CD4-positive, alpha-beta T cell treated with Interleukin-10 for 1 hour (primary cell): Measurements from ENCODE around the gene CLEC5A.
"Not testable (repeated sequence)": the region's sequence is repeated elsewhere in the genome, so short reads cannot be mapped to it uniquely, and the experiment has no call there.

Experiments
- DNase-seq: peaks from one replicate; pipeline ENCODE4 v3.0.0-alpha.2; 2020

Gene CLEC5A

GRCh38 chr7:141946796-141947195, at the start of gene CLEC5A:
TSS of gene CLEC5A (minus strand) at chr7:141946974. CDS start at chr7:141946292, 682 bp downstream.
- no peak for DNase-seq

DNA sequence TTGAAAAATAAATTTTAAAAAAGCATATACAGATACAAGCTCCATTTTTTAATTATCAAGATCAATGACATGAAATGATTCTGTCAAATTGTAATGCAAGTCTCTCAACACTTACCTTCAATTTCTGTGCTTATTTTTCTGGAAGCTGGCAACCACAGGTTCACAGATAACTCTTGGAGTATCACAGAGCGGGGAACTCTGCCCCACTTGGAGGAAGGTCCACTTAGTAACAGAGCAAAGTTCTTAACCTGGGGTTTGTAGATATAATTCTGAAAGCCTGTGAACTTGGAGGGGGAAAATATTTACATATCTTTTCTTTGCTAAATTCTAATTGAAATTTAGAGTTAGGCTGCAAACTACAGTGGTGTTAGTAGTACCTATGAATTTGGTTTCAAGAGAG, 46.6 kb upstream of the CLEC5A start:
- DNase-seq, result no peak

DNA sequence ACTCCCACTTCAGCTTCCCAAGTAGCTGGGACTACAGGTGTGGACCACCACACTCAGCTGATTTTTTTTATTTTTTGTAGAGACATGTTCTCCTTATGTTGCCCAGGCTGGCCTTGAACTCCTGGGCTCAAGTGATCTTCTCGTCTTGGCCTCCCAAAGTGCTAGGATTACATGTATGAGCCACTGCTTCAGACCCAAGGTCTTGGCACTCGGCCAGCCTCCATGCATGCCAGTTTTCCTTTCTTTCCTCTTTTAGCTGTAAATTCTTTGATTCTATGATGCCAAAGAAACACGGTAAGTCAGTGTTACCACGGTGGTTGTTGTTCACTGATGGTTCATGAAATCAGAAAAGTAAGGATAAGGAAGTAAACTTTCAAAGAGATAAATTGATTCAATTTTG, 45.9 kb upstream of the CLEC5A start:
- DNase-seq, result no peak

GRCh38 chr7:141992156-141992555, 45.4 kb upstream of the CLEC5A start:
- DNase-seq, result no peak

DNA sequence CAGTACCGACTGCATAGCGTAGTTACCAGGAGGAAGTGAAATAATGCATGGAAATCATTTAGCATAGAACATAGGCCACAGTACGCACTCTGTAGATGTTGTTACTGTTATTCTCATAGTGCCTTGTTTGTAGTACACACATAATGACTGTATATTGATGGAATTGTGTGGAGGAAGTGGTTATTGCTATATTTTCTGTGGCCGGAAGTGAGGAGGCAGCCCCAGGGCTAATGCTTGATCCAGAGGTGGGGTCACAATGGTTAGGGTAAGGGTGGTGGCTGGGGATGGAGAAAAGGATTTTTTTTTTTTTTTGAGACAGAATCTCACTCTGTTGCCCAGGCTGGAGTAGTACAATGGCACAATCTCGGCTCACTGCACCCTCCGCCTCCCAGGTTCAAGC, 44.4 kb upstream of the CLEC5A start:
- DNase-seq, result no peak

GRCh38 chr7:141990011-141990725, 43.4 kb upstream of the CLEC5A start:
- no peak for DNase-seq

- not testable (repeated sequence) for DNase-seq
Observed at GRCh38 chr7:141987803-141988202, 41.0 kb upstream of the CLEC5A start.

- no peak for DNase-seq
Observed at GRCh38 chr7:141986923-141987322, 40.1 kb upstream of the CLEC5A start.

DNA sequence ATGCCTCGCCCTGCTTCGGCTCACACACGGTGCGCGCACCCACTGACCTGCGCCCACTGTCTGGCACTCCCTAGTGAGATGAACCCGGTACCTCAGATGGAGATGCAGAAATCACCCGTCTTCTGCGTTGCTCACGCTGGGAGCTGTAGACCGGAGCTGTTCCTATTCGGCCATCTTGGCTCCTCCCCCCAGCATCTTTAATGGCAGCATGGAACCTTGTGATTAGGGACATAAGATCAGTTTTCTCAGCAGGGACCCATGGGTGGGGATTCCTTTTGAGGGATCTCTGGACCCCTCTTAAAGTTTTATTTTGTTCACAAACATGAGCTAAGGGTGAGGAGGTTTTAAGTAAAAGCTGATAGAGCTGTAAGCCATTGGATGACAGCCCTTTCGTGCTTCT, 39.2 kb upstream of the CLEC5A start:
- not testable (repeated sequence) for DNase-seq

DNA sequence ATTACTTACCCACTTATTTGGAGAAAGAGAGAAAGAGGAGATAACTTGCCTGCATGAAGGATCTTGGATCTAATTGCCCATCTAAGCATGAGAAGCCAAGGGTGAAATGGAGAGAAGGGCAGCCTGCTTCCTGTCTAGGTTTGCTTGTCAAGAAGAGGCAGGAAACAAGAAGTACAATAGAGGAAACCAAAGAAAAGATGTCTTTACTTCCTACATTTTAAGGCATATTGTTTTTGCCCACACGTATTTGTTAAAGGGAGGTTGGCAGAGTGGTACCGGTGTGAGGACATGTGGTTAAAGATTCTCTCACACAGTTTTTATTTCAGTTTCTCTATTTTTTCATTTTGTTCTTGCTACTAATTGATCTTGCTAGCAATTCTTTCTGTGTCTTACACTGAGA, 32.8 kb upstream of the CLEC5A start:
- no peak for DNase-seq

GRCh38 chr7:141978351-141978750, 31.6 kb upstream of the CLEC5A start:
- DNase-seq, result no peak

DNA sequence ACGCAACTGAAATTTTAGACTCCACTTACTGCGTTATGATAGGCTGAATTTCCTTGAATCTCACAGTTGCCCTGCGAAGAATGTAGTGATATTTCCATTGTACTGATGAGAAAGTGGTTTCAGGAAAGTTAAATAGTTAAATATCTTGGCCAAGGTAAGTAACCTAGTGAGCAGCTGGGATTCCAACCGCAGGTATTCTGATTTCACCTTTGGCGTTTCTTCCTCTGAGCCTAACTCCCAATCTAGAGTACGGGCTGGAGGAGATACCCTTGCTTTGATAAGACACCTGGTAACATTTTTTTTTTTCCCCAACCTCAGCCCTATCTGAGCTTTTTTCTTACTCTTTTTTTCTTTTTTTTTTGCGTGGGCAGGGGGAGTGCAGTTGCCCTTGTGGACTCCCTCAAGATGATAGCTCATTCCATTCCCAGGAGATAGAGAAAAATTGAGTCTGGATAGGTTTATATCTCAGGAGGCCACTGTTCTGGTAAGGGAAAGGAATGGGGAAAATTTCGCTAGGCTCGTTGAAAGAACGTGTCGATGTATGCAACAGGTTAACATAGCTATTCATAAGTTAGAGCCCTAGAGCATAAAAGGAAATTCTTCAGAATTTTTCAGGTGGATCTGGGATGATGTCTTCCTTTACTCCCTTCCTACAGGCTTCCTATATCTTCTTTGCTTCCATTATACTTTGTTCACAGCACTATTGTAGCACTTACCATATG, 29.9 kb upstream of the CLEC5A start:
- DNase-seq, result no peak

GRCh38 chr7:141975806-141976523, 29.2 kb upstream of the CLEC5A start:
- peak; percentile 59 for DNase-seq

DNA sequence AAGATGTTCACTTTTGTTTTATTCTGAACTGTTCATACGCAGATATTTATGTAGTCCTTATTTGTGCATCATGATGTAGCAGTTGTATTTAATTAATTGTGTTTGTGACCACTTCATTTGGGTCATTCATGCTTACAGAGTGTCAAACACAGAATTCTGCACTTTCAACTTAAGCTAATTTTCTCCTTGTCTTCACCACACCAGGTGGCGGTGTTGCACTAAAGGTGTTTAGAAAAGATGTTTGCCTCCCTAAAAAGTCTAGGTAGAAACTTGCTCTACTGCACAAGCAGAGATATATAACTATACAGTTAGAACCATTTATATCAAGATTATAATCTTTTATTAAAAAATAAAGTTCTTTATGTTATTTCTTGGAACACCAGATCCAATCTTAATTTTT, 28.1 kb upstream of the CLEC5A start:
- DNase-seq, result peak; percentile 23

DNA sequence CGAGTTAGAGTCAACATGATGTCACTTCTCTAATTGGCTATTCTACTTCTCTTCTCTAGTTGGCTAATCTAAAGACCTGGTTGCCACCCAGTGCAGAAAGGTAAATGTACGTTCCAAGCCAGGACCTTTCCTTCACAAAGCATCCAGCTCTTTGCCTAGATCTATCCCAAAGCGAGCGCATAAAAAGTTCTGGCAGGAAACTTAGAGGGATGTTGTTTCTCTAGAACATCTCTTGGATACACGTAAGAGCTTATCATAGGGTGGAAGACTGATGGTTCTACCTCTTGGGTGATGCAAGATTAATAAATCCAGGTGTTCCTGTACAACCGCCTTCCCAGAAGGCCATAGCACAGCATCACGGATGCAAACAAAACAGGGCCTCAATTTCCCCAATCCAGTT, 26.9 kb upstream of the CLEC5A start, which contains the start of gene TAS2R38:
TAS2R38 (minus strand) TSS at position 101 of the 400 bp plus-strand sequence; CDS start at position 17, 84 bp downstream.
- DNase-seq, result no peak

- no peak for DNase-seq
Observed at GRCh38 chr7:141960687-141961422, 14.1 kb upstream of the CLEC5A start.

- no peak for DNase-seq
Observed at GRCh38 chr7:141956084-141956483, 9.3 kb upstream of the CLEC5A start.

DNA sequence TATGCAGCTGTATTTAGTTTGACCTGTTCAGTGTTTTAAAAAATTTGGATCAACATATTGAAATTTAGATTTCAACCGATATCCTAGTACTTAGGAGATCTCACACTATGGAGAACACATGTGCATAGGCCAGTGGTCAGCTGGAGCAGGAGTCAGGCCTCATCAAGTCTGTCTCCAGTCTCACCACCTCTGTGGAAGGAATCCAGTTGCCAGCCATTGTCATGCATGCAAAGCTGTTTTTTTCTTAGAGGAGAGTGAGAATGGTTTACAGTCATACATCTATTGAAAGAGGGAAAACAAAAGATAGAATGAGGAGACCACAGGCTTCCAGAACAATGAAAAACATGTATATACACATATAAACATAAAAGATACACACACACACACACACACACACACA, 7.6 kb upstream of the CLEC5A start:
- no peak for DNase-seq

GRCh38 chr7:141952461-141952860, 5.7 kb upstream of the CLEC5A start:
- DNase-seq, result no peak

DNA sequence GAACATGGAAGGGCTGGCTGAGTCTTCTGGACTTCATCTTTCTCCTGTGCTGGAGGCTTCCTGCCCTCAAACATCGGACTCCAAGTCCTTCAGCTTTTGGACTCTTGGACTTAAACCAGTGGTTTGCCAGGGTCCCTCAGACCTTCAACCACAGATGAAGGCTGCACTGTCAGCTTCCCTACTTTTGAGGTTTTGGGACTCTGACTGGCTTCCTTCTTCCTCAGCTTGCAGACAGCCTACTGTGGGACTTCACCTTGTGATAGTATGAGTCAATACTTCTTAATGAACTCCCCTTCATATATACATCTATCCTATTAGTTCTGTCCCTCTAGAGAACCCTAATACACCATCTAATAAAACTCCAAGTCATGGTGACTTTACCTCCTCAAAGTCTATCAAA, 4.0 kb upstream of the CLEC5A start:
- DNase-seq, result no peak

GRCh38 chr7:141949911-141950310, 3.1 kb upstream of the CLEC5A start:
- no peak for DNase-seq

GRCh38 chr7:141949451-141949850, 2.7 kb upstream of the CLEC5A start:
- no peak for DNase-seq

GRCh38 chr7:141949021-141949420, 2.2 kb upstream of the CLEC5A start:
- DNase-seq, result no peak
